HUES48 (cell line): ENCODE results near the gene KRTAP10-12.
A peak's percentile ranks its signal among the peaks of the same experiment; 100 is the strongest.

Experiments used
- H3K27ac ChIP-seq: one replicate; pipeline ENCODE4 v1.7.0; 2013; ENCODE audit warnings: low read depth, low read length, inconsistent platforms
- H3K27me3 ChIP-seq: 2 replicates; pipeline ENCODE4 v1.6.1; 2013; ENCODE audit warnings: mild to moderate bottlenecking, low read length; ENCODE audit not compliant: control insufficient read depth, insufficient read depth
- H3K36me3 ChIP-seq: 2 replicates; pipeline ENCODE4 v1.6.1; 2013; ENCODE audit warnings: low read length; ENCODE audit not compliant: control insufficient read depth, insufficient read depth
- H3K4me1 ChIP-seq: 2 replicates; pipeline ENCODE4 v1.6.1; 2013; ENCODE audit warnings: mild to moderate bottlenecking, low read length; ENCODE audit not compliant: control insufficient read depth, insufficient read depth
- H3K4me3 ChIP-seq: 2 replicates; pipeline ENCODE4 v1.5.1; 2013; ENCODE audit warnings: mild to moderate bottlenecking, low read depth, low read length
- H3K9ac ChIP-seq: 2 replicates; pipeline ENCODE4 v1.6.1; 2013; ENCODE audit warnings: mild to moderate bottlenecking, low read depth, low read length, moderate library complexity
- H3K9me3 ChIP-seq: 2 replicates; pipeline ENCODE4 v1.6.1; 2013; ENCODE audit warnings: low read length; ENCODE audit not compliant: control insufficient read depth, insufficient read depth

KRTAP10-12 gene

GRCh38 chr21:44708866-44709425, 12.0 kb downstream of the KRTAP10-12 start:
- peaks cover 77% of the 10 kb centered on the region for H3K27me3 ChIP-seq
- no peaks in the 10 kb centered on the region for H3K9me3 ChIP-seq
- peaks cover 70% of the 10 kb centered on the region for H3K4me1 ChIP-seq
- H3K27ac ChIP-seq: no peak overlapping the region
- no peaks in the 10 kb centered on the region for H3K36me3 ChIP-seq
- H3K4me3 ChIP-seq: peak overlapping the region; percentile 52
- H3K9ac ChIP-seq: no peak overlapping the region

GRCh38 chr21:44709426-44710293, 12.7 kb downstream of the KRTAP10-12 start:
- no peaks in the 10 kb centered on the region for H3K36me3 ChIP-seq
- H3K27ac ChIP-seq: no peak overlapping the region
- H3K4me1 ChIP-seq: peaks cover 67% of the 10 kb centered on the region
- no peaks in the 10 kb centered on the region for H3K9me3 ChIP-seq
- H3K9ac ChIP-seq: no peak overlapping the region
- H3K4me3 ChIP-seq: peak overlapping the region; percentile 52
- peaks cover 82% of the 10 kb centered on the region for H3K27me3 ChIP-seq

DNA sequence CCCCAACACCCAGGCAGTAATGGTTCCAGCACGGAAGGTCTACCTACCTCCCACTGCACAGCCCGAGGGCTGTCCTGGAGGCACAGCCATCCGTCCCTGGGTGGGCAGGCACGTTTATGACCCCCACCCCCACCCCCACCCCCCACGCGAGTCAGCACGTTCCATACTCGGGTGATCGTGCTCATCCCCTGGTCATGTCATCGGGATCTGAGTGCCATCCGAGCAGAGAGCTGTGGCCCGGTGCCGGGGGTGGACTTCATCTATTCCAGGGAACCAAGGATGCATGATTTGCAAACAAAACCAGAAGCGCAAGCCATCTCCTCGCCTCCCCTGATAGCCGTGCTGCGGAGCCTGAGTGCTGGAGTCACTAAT, 13.3 kb downstream of the KRTAP10-12 start:
- Histone ChIP-seq H3K4me1 (peaks cover 70% of the 10 kb centered on the region), H3K27me3 (peaks cover 87% of the 10 kb centered on the region), H3K9me3 (no peaks in the 10 kb centered on the region), H3K27ac (no peak overlapping the region), H3K36me3 (no peaks in the 10 kb centered on the region), H3K9ac (no peak overlapping the region), H3K4me3 (peak overlapping the region; percentile 52)

GRCh38 chr21:44710756-44711326, 13.9 kb downstream of the KRTAP10-12 start:
- Histone ChIP-seq H3K4me1 (peaks cover 70% of the 10 kb centered on the region), H3K9ac (no peak overlapping the region), H3K27me3 (peaks cover 89% of the 10 kb centered on the region), H3K4me3 (peak overlapping the region; percentile 52), H3K9me3 (no peaks in the 10 kb centered on the region), H3K36me3 (no peaks in the 10 kb centered on the region), H3K27ac (no peak overlapping the region)

- no peaks in the 10 kb centered on the region for H3K36me3 ChIP-seq
- no peak within 1 kb of the TSS for H3K27ac ChIP-seq
- peak within 1 kb of the TSS; percentile 56 for H3K4me3 ChIP-seq
- H3K9me3 ChIP-seq: no peaks in the 10 kb centered on the region
- no peak within 1 kb of the TSS for H3K9ac ChIP-seq
- peaks cover 63% of the 10 kb centered on the region for H3K4me1 ChIP-seq
- peaks cover 82% of the 10 kb centered on the region for H3K27me3 ChIP-seq
Measured at GRCh38 chr21:44711327-44712202, 14.6 kb downstream of the KRTAP10-12 start, which contains the start of gene TSPEAR. Gene TSPEAR (minus strand): TSS chr21:44711572. CDS start chr21:44711514, 58 bp downstream.

DNA sequence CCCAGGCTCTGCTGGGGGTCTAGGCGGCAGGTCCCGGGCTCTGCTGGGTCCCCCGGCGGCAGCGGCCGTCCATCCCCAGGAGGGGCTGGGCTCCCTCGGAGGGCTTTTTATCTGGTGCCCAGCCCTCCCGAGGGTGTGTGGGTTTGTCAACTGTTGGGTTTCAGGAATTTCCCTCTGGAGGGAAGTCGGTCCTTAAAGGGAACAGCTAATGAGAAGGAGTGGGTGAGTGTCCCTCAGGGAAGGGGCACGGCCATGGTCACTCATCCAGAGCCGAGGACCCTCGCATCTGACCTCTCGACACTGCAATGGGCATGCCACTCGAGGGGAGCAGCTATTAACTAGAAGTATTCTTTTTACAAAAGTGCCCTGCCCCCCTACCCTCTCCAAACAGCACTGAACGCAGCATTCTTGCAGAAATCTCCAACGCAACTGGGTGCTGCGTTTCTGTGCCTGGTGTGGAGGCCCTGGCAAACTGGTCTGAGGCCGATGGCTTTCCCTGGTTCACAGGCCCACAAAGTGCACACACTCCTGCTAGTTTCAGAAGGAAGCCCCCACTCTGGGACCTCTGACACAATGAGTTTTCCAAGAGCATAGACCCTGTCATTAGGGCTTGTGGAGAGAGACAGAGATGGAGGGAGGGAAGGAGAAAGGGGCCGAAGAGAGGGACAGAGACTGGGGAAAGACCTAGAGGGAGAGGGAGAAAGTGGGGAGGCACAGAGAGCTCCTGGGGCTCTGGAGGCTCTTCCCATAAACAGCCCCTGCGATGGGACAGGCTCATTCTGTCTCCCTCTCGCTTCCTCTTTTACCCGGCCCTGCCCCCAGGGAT, 15.4 kb downstream of the KRTAP10-12 start:
- Histone ChIP-seq H3K36me3 (no peaks in the 10 kb centered on the region), H3K4me3 (peak overlapping the region; percentile 56), H3K4me1 (peaks cover 59% of the 10 kb centered on the region), H3K27me3 (peaks cover 75% of the 10 kb centered on the region), H3K27ac (no peak overlapping the region), H3K9me3 (no peaks in the 10 kb centered on the region), H3K9ac (no peak overlapping the region)

DNA sequence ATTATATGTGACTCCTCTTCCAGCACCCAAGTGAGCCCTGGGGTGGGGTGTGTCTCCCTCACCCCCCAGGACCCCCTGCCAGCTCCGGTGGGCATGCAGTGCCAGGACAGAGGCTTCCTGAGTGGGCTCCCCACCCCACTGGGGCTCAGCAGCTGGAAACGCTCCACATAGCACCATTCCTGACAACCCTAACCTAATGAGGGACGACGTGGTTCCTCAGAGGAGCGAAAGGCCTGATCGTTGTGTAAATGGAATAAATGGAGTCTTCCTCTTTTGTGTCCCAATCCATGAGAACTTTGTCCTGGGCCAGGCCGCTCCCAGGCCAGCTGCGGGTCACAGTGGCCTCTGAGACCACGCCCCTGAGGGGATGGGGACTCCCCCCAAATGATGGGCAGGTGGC, 16.2 kb downstream of the KRTAP10-12 start:
- peaks cover 69% of the 10 kb centered on the region for H3K27me3 ChIP-seq
- peaks cover 59% of the 10 kb centered on the region for H3K4me1 ChIP-seq
- H3K9ac ChIP-seq: no peak overlapping the region
- H3K27ac ChIP-seq: no peak overlapping the region
- H3K36me3 ChIP-seq: no peaks in the 10 kb centered on the region
- H3K4me3 ChIP-seq: no peak overlapping the region
- H3K9me3 ChIP-seq: no peaks in the 10 kb centered on the region

GRCh38 chr21:44713846-44714245, 16.9 kb downstream of the KRTAP10-12 start:
- Histone ChIP-seq H3K27me3 (peaks cover 62% of the 10 kb centered on the region), H3K9me3 (no peaks in the 10 kb centered on the region), H3K9ac (no peak overlapping the region), H3K4me1 (peaks cover 60% of the 10 kb centered on the region), H3K36me3 (no peaks in the 10 kb centered on the region), H3K27ac (no peak overlapping the region), H3K4me3 (no peak overlapping the region)

- Histone ChIP-seq H3K27me3 (peaks cover 51% of the 10 kb centered on the region), H3K4me1 (peaks cover 50% of the 10 kb centered on the region), H3K9me3 (no peaks in the 10 kb centered on the region), H3K4me3 (no peak overlapping the region), H3K9ac (no peak overlapping the region), H3K36me3 (no peaks in the 10 kb centered on the region), H3K27ac (no peak overlapping the region)
Measured at GRCh38 chr21:44714905-44715304, 17.9 kb downstream of the KRTAP10-12 start.

GRCh38 chr21:44716984-44717383, 20.0 kb downstream of the KRTAP10-12 start:
- Histone ChIP-seq H3K27ac (no peak overlapping the region), H3K36me3 (no peaks in the 10 kb centered on the region), H3K4me3 (no peak overlapping the region), H3K9me3 (no peaks in the 10 kb centered on the region), H3K27me3 (peaks cover 31% of the 10 kb centered on the region), H3K9ac (no peak overlapping the region), H3K4me1 (peaks cover 35% of the 10 kb centered on the region)
